GM18870 (cell line): ENCODE data around the gene AP2A2.
"Not testable (repeated sequence)": the region's sequence is repeated elsewhere in the genome, so short reads cannot be mapped to it uniquely, and the experiment has no call there.

Source experiments
- ATAC-seq: cut with Tn5 transposase; IDR thresholded peaks from one replicate; pipeline ENCODE4 v1.9.1; 2021; ENCODE audit warnings: moderate library complexity; ENCODE audit not compliant: unreplicated experiment

AP2A2 gene

GRCh38 chr11:972523-973211, 47.0 kb downstream of the AP2A2 start:
- no peak for ATAC-seq

DNA sequence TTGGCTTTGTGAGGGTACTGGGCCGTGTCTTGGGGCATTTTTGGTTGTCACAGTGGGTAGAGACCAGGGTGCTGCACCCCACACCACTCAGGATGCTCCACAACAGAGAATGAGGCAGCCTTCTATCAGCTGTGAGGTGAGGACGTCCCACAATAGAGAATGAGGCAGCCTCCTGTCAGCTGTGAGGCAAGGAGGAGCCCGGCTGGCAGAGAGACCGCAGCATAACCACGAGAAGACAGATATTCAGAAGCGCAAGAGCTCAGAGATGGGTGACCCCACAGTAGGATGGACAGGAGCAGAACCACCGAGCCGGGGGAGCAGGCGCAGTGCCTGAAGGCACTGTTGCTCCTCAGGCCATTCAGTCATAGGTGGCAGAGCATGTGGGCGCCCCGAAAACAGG, 47.6 kb downstream of the AP2A2 start:
- ATAC-seq: no peak

- not testable (repeated sequence) for ATAC-seq
Observed at GRCh38 chr11:975376-975775, 49.7 kb downstream of the AP2A2 start.

DNA sequence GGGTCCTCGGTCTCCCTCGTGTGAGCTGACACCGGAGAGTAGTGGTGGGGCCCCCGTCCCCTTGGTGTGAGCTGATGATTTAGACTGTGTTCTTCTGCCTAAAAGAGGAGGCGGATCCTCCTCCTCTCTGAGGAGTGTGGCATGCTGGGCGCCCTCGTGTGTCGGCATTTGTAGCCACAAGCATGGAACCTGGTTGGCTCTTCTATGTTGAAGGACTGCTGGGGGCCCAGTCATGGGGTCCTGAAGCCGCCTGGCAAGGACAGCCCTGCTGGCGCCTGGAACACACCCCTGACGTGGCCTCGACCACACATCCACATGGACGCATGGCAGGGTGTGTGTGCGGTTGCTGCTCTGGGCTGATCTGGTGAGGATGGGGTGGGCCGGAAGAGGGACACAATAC, 50.2 kb downstream of the AP2A2 start:
- ATAC-seq: no peak

DNA sequence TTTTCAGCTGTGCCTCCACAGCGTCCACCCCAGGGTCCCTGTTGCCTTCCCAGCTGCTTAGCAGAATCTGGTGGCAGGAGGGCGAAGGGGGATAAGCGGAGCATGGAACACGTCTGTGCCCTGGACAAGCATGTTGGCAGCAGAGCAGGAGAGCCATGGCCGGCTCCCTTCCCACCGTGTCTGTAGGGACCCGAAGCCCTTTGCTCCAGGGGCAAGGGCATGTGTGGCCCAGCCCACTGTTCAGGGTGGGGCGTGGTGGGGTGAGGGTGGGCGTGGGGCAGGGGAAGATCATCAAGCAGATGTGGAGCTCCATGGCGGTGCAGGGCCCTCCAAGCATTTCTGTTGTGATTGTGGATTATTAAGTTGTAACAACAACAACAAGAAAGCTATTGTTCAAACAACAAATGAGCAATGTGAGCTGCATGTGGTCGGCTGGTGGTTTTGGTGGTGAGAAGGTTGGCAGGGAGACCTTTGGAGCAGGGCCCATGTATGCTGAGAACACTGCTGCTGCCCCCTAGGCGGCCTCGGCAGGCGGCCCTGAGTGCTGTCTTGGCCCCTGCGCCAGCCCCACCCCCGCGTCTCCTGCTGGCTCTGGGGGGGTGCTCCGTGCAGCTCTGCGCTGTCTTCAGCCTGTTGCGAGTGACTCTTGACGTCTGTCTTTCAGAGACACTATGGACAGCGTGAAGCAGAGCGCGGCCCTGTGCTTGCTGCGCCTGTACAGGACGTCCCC, 50.9 kb downstream of the AP2A2 start:
- ATAC-seq: no peak

- ATAC-seq: no peak
Observed at GRCh38 chr11:977830-978720, 52.4 kb downstream of the AP2A2 start.

DNA sequence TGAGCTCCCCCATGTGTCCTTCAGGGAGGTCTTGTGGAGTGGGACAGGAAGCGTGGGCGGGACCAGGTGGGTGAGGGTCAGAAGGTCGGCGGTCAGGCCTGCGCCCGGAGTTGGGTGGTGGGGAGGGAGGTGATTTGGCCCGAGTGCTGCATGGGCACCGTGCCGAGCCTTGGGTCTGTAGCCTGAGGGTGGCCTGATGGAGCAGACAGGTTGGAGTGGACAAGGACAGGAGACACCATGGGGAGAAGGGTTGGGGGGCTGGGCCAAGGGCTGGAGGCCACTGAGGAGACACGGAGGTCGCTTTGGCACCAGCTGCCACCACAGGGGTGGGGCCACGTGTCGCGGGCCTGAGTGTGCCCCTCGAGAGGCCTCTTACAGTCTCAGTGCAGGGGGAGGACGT, 53.1 kb downstream of the AP2A2 start:
- no peak for ATAC-seq

DNA sequence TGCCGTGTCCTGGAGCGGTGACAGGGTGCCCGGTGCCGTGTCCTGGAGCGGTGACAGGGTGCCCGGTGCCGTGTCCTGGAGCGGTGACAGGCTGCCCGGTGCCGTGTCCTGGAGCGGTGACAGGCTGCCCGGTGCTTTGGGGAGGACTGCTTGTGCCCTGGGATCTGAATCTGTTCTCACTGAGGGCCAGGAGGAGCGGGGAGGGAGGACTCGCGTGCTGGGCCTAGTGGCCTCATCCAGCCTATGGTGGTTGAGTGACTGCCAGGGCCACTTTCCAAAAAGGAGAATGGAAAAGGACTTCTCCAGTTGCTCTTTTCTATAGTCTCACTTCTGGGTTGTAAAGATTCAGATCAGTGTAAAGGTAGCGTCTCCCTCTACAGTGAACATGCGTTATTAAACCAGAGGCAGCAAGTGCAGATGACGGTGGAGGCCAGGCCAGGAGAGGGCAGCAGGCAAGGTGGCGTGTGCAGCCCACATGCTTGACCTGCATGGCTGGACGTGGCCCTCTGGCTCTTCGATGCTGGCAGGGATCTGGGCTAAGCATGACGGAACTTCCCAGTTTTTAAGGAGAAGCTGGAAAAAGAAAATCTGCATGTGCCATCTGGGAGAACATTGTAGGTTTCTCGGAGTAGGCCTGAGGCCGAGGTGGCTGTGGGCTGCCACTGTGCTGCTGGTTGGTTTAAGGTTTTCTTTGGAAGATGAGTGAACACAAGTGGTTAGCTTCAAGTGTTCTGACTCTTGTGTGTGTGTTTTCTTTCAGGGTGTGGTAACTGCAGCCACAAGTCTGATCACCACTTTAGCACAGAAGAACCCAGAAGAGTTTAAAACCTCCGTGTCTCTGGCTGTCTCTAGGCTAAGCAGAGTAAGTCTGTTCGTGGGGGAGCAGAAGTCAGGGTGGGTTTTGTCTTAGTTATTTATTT, 55.0 kb downstream of the AP2A2 start:
- no peak for ATAC-seq

DNA sequence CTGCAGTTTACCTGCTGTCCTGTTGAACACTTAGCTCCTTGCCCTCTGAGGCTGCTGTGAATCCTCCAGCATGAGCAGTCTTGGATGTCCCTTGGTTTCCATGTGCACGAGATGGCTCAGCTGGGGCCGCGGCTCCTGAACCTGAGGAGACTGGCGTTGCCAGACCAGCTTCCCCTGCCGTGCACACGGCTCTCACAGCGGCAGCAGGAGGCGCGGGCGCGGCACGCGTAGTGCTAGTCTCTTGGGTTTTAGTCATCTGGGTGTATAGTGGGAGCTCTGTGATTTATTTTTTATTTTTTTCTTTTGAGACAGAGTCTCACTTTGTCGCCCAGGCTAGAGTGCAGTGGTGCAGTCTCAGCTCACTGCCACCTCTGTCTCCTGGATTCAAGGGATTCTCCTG, 56.1 kb downstream of the AP2A2 start:
- no peak for ATAC-seq

DNA sequence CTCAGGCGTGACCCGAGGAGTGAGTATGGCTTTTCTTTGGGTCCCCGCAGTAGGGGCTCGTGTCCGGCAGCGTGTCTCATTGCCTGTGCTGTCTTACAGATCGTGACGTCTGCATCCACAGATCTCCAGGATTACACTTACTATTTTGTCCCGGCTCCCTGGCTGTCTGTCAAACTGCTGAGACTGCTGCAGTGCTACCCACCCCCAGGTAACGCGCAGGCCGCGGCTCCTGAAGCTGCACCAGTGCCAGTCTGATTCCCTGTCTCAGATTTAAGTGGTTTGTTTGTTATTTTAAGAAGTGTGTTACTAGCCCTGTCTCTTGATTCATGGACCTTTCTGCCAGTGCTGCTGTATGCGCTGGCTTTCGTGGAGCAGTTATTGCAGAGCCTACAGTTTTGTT, 58.9 kb downstream of the AP2A2 start:
- ATAC-seq: no peak

DNA sequence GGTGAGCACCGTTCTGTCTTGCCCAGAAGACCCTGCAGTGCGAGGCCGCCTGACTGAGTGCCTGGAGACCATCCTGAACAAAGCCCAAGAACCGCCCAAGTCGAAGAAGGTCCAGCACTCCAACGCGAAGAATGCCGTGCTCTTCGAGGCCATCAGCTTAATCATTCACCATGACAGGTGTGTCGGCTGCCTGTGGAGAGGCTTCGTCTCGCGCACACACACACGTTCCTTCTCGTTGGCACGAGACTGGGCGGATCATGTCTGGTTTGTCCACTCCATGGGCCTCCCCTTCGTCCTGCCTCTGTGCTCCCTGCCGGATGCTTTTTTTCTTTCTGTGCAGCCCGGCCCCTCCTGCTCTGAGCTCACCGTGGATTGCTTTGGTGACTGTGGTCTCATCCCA, 59.7 kb downstream of the AP2A2 start:
- no peak for ATAC-seq

- no peak for ATAC-seq
Observed at GRCh38 chr11:985848-986247, 60.2 kb downstream of the AP2A2 start.

DNA sequence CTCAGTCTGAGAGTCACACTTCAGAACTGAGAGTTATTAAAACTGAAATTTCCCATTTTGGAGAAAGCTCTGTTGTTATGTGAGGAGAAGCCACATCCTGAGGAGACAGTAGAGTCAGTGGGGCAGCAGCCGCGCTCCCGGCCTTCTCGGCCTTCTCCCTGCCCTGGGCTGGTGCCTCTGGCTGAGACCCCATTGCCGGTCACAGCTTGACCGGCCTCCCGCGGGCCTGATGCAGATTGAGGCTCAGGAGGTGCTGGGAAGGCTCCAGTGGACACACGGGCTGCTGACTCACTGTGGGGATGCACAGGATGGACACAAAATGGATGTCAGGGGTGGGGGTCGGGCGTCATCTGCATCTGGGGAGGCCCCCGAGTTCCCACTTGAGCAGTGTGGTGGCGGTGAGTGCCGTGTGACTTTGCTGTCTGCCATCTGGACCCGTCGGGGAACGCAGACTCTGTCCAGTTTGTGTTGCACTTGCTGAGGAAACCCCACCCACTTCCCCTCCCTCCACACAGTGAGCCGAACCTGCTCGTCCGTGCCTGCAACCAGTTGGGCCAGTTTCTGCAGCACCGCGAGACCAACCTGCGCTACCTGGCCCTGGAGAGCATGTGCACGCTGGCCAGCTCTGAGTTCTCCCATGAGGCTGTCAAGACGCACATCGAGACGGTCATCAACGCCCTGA, 60.7 kb downstream of the AP2A2 start:
- no peak for ATAC-seq

DNA sequence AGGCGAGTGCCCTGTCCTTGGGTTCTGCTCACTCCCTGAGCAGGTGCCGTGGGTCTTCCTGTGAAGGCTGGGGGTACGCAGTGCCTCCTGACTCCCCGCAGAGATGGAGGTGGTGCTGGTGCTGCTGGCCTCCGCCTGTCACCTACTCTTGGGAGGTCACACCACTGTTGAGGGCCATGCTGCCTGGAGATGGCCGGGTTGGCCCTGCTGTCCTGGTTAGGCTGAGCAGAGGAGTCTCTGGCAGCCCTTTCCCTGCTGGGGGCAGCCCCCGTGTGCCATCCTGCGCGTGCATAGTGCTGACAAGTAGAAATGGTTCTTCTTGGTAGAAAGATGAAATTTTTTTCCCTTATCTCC, 61.3 kb downstream of the AP2A2 start:
- ATAC-seq: no peak

GRCh38 chr11:987671-988070, 62.0 kb downstream of the AP2A2 start:
- ATAC-seq: no peak

DNA sequence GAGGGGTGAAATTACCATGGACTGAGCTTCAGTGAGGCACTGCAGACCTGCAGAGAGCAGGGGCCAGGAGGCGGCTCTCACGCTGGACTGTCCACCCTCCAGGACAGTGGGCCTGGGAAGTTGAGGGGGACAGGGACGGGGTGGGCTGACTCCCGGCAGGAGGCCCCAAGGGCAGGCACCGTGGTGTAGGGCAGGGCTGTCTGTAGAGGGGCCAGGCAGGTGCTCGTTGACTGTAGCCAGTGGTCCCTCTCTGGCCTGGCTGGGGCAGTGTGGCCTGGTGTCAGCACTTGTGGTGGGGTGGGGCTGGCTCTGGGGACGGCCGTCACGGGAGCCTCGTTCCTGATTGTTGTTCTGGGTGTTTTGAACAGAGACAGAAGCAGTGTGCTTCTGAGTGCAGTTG, 64.4 kb downstream of the AP2A2 start:
- ATAC-seq: no peak

GRCh38 chr11:991034-991433, 65.4 kb downstream of the AP2A2 start:
- no peak for ATAC-seq

DNA sequence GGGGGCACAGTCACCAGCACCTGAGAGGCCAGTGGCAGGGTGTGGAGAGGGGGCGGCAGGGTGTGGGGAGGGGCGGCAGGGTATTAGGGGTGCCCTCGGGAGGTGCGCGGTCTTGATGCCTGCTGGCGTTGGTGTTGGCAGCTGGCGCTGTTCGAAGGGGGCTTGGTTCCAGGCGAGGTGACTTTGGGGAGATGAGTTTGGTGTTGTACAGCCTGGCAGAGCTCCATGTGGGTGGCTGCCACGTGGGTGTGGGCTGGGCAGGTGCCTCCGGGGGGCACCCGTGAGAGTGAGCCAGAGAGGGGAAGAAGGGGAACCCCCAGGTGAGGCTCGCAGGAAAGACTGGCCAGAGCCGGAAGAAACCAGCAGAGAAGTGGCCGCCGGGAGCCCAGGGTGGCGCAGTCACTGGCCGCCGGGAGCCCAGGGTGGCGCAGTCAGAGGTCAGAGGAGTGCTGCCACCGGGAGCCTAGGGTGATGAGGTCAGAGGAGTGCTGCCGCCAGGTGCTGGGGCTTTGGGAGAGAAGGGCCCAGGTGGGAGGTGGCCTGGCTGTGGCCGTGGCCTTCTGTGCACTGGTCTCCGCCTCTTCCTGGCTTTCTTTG, 66.1 kb downstream of the AP2A2 start:
- no peak for ATAC-seq

GRCh38 chr11:992577-992976, 66.9 kb downstream of the AP2A2 start:
- no peak for ATAC-seq

- no peak for ATAC-seq
Observed at GRCh38 chr11:993632-994167, 68.0 kb downstream of the AP2A2 start.
